ENCODE measurements around the gene TMTC2.

- TF ChIP-seq CTCF (IDR thresholded peaks at IDR 0.05 in 2 of 3, conservative IDR thresholded peaks at IDR 0.05 in 1 of 3; ENCODE audit: control insufficient read depth in 2 of 3, extremely low read depth in 1 of 3, insufficient read depth in 1 of 3, low read depth in 3 of 3, low read length in 3 of 3) = no peak
- no peak for TF ChIP-seq RFX5 (IDR thresholded peaks at IDR 0.05; ENCODE audit: low read depth, low read length)
- TF ChIP-seq TAF1 (IDR thresholded peaks at IDR 0.05; ENCODE audit: borderline replicate concordance, low read depth, low read length) = no peak
- TF ChIP-seq MLLT1 (IDR thresholded peaks at IDR 0.05) = no peak
- no peak for TF ChIP-seq NRF1 (conservative IDR thresholded peaks at IDR 0.05; ENCODE audit: low read depth, low read length)
- no peak for TF ChIP-seq CEBPB (IDR thresholded peaks at IDR 0.05; ENCODE audit: borderline replicate concordance in 1 of 2, low read depth in 2 of 2, low read length in 2 of 2)
- no peak for TF ChIP-seq PML (IDR thresholded peaks at IDR 0.05; ENCODE audit: low read length)
- TF ChIP-seq SMAD5 (IDR thresholded peaks at IDR 0.05; ENCODE audit: low read depth) = no peak
- no peak for TF ChIP-seq POLR2A (IDR thresholded peaks at IDR 0.05; ENCODE audit: low read depth, low read length)
- no peak for TF ChIP-seq SUPT20H (IDR thresholded peaks at IDR 0.05; ENCODE audit: borderline replicate concordance, control insufficient read depth, low read depth, low read length)
- no peak for TF ChIP-seq ESRRA (IDR thresholded peaks at IDR 0.05; ENCODE audit: low read length)
- no peak for TF ChIP-seq ATF2 (IDR thresholded peaks at IDR 0.05; ENCODE audit: low read length)
- no peak for TF ChIP-seq FOS (IDR thresholded peaks at IDR 0.05; ENCODE audit: borderline replicate concordance, extremely low read depth, insufficient read length)
- no peak for TF ChIP-seq EZH2 (IDR thresholded peaks at IDR 0.05; ENCODE audit: borderline replicate concordance, control insufficient read depth, low read depth, low read length)
Observed at GRCh38 chr12:82877963-82878362, 191.3 kb downstream of the TMTC2 start.

Measured in GM12878 (cell line).